Measurements from ENCODE around the gene STMP1.
A peak's percentile ranks its signal among the peaks of the same experiment; 100 is the strongest.
"Not testable (repeated sequence)": the region's sequence is repeated elsewhere in the genome, so short reads cannot be mapped to it uniquely, and the experiment has no call there.

STMP1 gene

DNA sequence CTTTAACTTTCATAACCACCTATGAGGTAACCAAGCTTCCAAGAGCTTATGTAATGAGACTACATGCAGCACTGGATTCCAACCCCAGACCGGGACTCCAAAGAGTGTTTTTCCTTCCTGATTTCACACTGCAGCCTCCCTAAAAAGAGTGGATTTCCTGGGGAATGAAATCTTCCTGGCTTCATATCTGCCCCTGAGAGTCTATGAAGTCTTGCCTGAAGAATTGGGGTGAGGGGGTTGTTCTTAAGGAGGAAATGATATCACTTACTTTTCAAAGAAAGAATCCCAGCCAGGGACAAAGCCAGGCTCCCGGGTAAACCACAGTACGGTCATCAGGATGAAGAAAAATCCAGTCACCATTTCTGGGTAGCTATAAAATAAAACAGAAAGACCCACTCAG lies 29.7 kb downstream of the STMP1 start:
- no peak for DNase-seq (ENCODE audit: low spot score)
- TF ChIP-seq CTCF (IDR thresholded peaks at IDR 0.05; ENCODE audit: extremely low read depth, insufficient read depth, missing control alignments): no peak
- in situ Hi-C loops (cut with MboI; ENCODE audit: low pct_unique_long_range_greater_than_20kb, low sequenced_read_pairs, unreplicated experiment): no loop called here

DNA sequence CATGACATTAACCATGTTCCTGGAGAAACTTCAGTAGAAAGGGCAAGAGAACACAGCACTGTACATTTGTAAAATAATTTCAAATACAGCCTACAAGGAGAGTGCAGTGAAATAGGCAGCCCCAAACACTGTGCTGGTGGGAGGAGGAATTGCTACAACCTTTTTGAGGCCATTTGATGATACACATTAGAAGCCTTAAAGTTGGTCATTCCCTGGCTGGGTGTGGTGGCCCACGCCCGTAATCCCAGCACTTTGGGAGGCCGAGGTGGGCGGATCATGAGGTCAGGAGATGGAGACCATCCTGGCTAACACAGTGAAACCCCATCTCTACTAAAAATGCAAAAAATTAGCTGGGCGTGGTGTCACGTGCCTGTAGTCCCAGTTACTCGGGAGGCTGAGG lies 30.3 kb downstream of the STMP1 start:
- in situ Hi-C loops (cut with MboI; ENCODE audit: low pct_unique_long_range_greater_than_20kb, low sequenced_read_pairs, unreplicated experiment); DNase-seq (ENCODE audit: low spot score): not testable (repeated sequence)

GRCh38 chr7:135693558-135693957 lies 31.2 kb downstream of the STMP1 start:
- in situ Hi-C loops (cut with MboI; ENCODE audit: low pct_unique_long_range_greater_than_20kb, low sequenced_read_pairs, unreplicated experiment): no loop called here
- TF ChIP-seq CTCF (IDR thresholded peaks at IDR 0.05; ENCODE audit: extremely low read depth, insufficient read depth, missing control alignments): no peak
- DNase-seq (ENCODE audit: low spot score): no peak

DNA sequence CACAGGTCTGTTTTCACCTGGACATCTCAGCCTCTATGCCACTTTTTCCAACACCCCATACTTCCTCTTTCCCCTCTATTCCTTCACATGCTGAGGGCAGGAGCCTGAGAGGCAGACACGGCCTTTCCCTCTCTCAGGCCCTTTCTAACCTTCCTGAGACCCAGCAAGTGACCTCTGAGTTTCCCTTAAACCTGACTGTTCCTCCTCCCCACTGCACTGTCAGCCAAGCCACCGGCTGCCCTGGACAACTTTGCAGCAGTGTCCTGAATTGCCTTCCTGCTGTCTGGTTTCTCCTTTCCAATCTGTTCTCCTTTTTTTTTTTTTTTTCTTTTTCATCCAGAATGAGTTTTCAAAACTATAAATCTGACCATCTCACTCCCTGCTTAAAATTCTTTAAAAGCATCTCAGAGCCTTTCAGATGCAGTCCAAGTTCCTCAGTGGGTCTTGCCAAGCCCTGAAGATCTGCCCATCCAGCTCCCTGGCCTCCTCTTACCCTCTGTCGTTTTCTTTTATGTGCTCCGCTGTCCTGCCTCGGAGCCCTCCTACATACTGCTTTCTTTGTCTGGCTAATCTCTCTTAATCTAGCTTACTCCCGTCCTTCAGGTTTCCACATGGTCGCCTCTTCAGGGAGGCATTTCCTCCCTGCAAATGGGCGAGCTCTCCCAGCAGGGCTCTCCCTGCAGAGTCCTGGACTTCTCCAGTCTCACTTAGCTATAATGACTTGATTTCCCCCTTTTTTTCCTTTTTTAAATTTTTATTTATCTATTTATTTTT lies 35.1 kb downstream of the STMP1 start:
- DNase-seq (ENCODE audit: low spot score): no peak
- no peak for TF ChIP-seq CTCF (IDR thresholded peaks at IDR 0.05; ENCODE audit: extremely low read depth, insufficient read depth, missing control alignments)
- in situ Hi-C loops (cut with MboI; ENCODE audit: low pct_unique_long_range_greater_than_20kb, low sequenced_read_pairs, unreplicated experiment): no loop called here

- in situ Hi-C loops (cut with MboI; ENCODE audit: low pct_unique_long_range_greater_than_20kb, low sequenced_read_pairs, unreplicated experiment): no loop called here
- DNase-seq (ENCODE audit: low spot score): no peak
- TF ChIP-seq CTCF (IDR thresholded peaks at IDR 0.05; ENCODE audit: extremely low read depth, insufficient read depth, missing control alignments): peak; percentile 35
These were observed 41.8 kb downstream of the STMP1 start for GRCh38 chr7:135704074-135704473.

- no peak for TF ChIP-seq CTCF (IDR thresholded peaks at IDR 0.05; ENCODE audit: extremely low read depth, insufficient read depth, missing control alignments)
- no peak for DNase-seq (ENCODE audit: low spot score)
- in situ Hi-C loops (cut with MboI; ENCODE audit: low pct_unique_long_range_greater_than_20kb, low sequenced_read_pairs, unreplicated experiment): no loop called here
These were observed 42.4 kb downstream of the STMP1 start for GRCh38 chr7:135704698-135705097.

DNA sequence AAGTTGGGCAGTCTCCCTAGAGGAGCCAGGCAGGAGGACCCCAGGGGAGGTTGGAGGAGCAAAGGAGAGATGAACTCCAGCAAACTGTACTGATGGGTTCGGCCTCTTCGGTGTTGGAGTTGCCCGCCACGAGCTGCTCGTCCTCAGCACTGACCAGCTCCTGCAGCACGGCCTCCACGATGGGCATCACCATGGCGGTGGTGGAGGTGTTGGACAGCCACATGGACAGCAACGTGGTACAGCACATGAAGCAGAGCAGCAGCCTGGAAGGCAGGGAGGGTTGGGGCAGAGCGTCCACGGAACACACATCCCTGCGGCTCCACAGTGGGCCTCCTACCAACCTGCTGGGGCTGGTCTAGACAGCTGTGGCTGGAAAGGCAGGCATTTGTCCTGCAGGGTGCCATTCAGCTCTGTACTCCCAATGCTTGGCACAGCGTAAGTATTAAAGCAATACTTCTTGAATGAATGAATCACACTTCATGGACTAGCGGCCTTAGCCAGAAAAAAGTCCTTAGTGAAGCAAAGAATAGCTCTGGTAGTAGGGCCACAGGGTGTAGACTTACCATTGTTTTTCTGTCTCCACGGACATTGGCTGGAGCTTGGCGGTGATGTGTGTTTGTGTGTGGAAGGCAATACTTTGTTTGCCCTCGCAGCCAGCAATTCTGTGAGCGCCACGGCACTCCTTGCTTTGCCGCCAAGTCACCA lies 43.9 kb downstream of the STMP1 start:
- in situ Hi-C loops (cut with MboI; ENCODE audit: low pct_unique_long_range_greater_than_20kb, low sequenced_read_pairs, unreplicated experiment): no loop called here
- no peak for DNase-seq (ENCODE audit: low spot score)
- no peak for TF ChIP-seq CTCF (IDR thresholded peaks at IDR 0.05; ENCODE audit: extremely low read depth, insufficient read depth, missing control alignments)
